HCT116 (cell line): ENCODE results near the gene CARD18. TPM values are rescaled to one million over a fixed set of nuclear protein-coding genes. Genes with fewer than 3 reads are reported as not detected.

Experiments
- ATAC-seq: fragments of 200-7000 bp; cut with Tn5 transposase; 2 replicates; pipeline ENCODE4 v1.9.1; 2020; ENCODE audit warnings: mild to moderate bottlenecking, moderate library complexity
- BruUV-seq: library from RNA; stranded (reverse); fragments of 400-500 nt; replicated peaks from 2 replicates; lab custom pipeline; 2021; lab: Mats Ljungman, UMichigan
- CTCF ChIA-PET: fragments of 300-600 bp; sonication (Branson Sonifier 250); formaldehyde crosslinking; loops from one replicate; lab custom pipeline; 2021; ENCODE audit warnings: antibody characterized with exemption; lab: Charles Lee
- POLR2A ChIA-PET: fragments of 300-600, 350-600 bp; sonication (Branson Sonifier 250); formaldehyde crosslinking; loops from one replicate; lab custom pipeline; 2021; ENCODE audit warnings: antibody characterized with exemption; lab: Charles Lee
- RAD21 ChIA-PET, 2 experiments: fragments of 300-600 bp; sonication (Branson Sonifier 250); formaldehyde crosslinking; loops; one replicate each; lab custom pipeline; 2023; ENCODE audit warnings: low total read pairs in 2 of 2; ENCODE audit not compliant: uncharacterized antibody in 2 of 2, unreplicated experiment in 2 of 2, low non-redundant PET in 1 of 2; lab: Charles Lee
- DNase-seq: peaks from one replicate; pipeline ENCODE4 v3.0.0-alpha.2; 2010; ENCODE audit warnings: low read depth, low spot score
- H2AFZ ChIP-seq: fragments of 200-600 bp; shearing (Covaris generic), sonication (generic); 2 replicates; pipeline ENCODE4 v1.6.1; 2017; ENCODE audit warnings: low read depth, mixed run types, mixed read lengths, antibody characterized with exemption, low read length; ENCODE audit not compliant: poor library complexity, severe bottlenecking
- H3K27ac ChIP-seq: 2 replicates; pipeline ENCODE4 v1.5.1; 2012; ENCODE audit warnings: low read depth, low read length
- H3K27me3 ChIP-seq: fragments of 200-600 bp; sonication (generic); 2 replicates; pipeline ENCODE4 v1.6.1; 2016; ENCODE audit warnings: mixed run types, low read length, mixed read lengths; ENCODE audit not compliant: insufficient read depth
- H3K36me3 ChIP-seq, 2 experiments: fragments of 200-500 bp in 1 of 2; fragments of 200-600 bp in 1 of 2; sonication (Bioruptor generic) in 1 of 2; sonication (generic) in 1 of 2; 2 replicates each; pipeline versions ENCODE4 v1.5.1 to v1.6.1; 2014 to 2016; ENCODE audit warnings: low read length in 2 of 2, inconsistent platforms in 1 of 2, mixed read lengths in 1 of 2, mixed run types in 1 of 2; ENCODE audit not compliant: insufficient read depth in 2 of 2, control insufficient read depth in 1 of 2
- H3K4me1 ChIP-seq, 2 experiments: fragments of 200-600 bp in 1 of 2; sonication (generic) in 1 of 2; 2 replicates each; pipeline versions ENCODE4 v1.5.1 to v1.6.1; 2012 to 2017; ENCODE audit warnings: low read length in 2 of 2, inconsistent platforms in 1 of 2, mild to moderate bottlenecking in 1 of 2, mixed read lengths in 1 of 2, mixed run types in 1 of 2, moderate library complexity in 1 of 2; ENCODE audit not compliant: insufficient read depth in 2 of 2, control insufficient read depth in 1 of 2
- H3K4me2 ChIP-seq: fragments of 200-600 bp; sonication (generic); 2 replicates; pipeline ENCODE4 v1.6.1; 2017; ENCODE audit warnings: mixed run types, low read length, mixed read lengths
- H3K4me3 ChIP-seq, 2 experiments: fragments of 200-600 bp in 1 of 2; sonication (generic) in 1 of 2; replicated peaks in 1 of 2; 2 replicates each; pipeline ENCODE4 v1.5.1; 2011 to 2016; ENCODE audit warnings: low read length in 2 of 2, control low read depth in 1 of 2, low read depth in 1 of 2, mild to moderate bottlenecking in 1 of 2, mixed read lengths in 1 of 2, mixed run types in 1 of 2
- H3K79me2 ChIP-seq: fragments of 200-600 bp; sonication (generic); 2 replicates; pipeline ENCODE4 v1.6.1; 2017; ENCODE audit warnings: mild to moderate bottlenecking, mixed run types, low read length, moderate library complexity, mixed read lengths; ENCODE audit not compliant: insufficient read depth
- H3K9ac ChIP-seq: fragments of 200-600 bp; sonication (generic); 2 replicates; pipeline ENCODE4 v1.6.1; 2016; ENCODE audit warnings: low read length, mixed read lengths
- H3K9me2 ChIP-seq: fragments of 200-600 bp; sonication (generic), shearing (Covaris generic); 2 replicates; pipeline ENCODE4 v1.6.1; 2017; ENCODE audit warnings: mixed run types, mild to moderate bottlenecking, moderate library complexity; ENCODE audit not compliant: insufficient read depth
- H3K9me3 ChIP-seq, 2 experiments: fragments of 200-500 bp in 1 of 2; fragments of 200-600 bp in 1 of 2; sonication (Bioruptor generic) in 1 of 2; sonication (generic) in 1 of 2; 2 replicates each; pipeline ENCODE4 v1.6.1; 2014 to 2017; ENCODE audit warnings: low read length in 2 of 2, mixed read lengths in 2 of 2, inconsistent platforms in 1 of 2, low read depth in 1 of 2, mild to moderate bottlenecking in 1 of 2, mixed run types in 1 of 2, moderate library complexity in 1 of 2; ENCODE audit not compliant: control insufficient read depth in 1 of 2, insufficient read depth in 1 of 2
- H4K20me1 ChIP-seq: fragments of 200-600 bp; sonication (generic), shearing (Covaris generic); 2 replicates; pipeline ENCODE4 v1.6.1; 2017; ENCODE audit warnings: mixed run types, mild to moderate bottlenecking, moderate library complexity; ENCODE audit not compliant: insufficient read depth
- CBX3 ChIP-seq: IDR thresholded peaks from 2 replicates; pipeline ENCODE4 v1.6.1; 2012; ENCODE audit warnings: low read depth
- CEBPB ChIP-seq: IDR thresholded peaks from 2 replicates; pipeline ENCODE4 v1.6.1; 2012; ENCODE audit warnings: low read depth
- EGR1 ChIP-seq: IDR thresholded peaks from 2 replicates; pipeline ENCODE4 v1.6.1; 2012; ENCODE audit warnings: low read depth
- ELF1 ChIP-seq: IDR thresholded peaks from 2 replicates; pipeline ENCODE4 v1.6.1; 2012; ENCODE audit warnings: low read depth, borderline replicate concordance
- EZH2 ChIP-seq: fragments of 200-600 bp; sonication (generic); IDR thresholded peaks from 2 replicates; pipeline ENCODE4 v1.6.1; 2017; ENCODE audit warnings: antibody characterized with exemption, mixed run types
- EZH2phosphoT487 ChIP-seq: fragments of 200-600 bp; IDR thresholded peaks from 2 replicates; pipeline ENCODE4 v1.6.1; 2018; ENCODE audit warnings: antibody characterized with exemption, borderline replicate concordance
- FOSL1 ChIP-seq: IDR thresholded peaks from 2 replicates; pipeline ENCODE4 v1.6.1; 2012; ENCODE audit warnings: low read depth
- JUND ChIP-seq: IDR thresholded peaks from 2 replicates; pipeline ENCODE4 v1.6.1; 2012
- POLR2A ChIP-seq: IDR thresholded peaks from 2 replicates; pipeline ENCODE4 v1.7.0; 2011; ENCODE audit warnings: borderline replicate concordance; ENCODE audit not compliant: insufficient read depth, insufficient read length; ENCODE audit errors: extremely low read depth
- POLR2AphosphoS5 ChIP-seq: IDR thresholded peaks from 2 replicates; pipeline ENCODE4 v1.6.1; 2011; ENCODE audit warnings: mild to moderate bottlenecking, low read depth, low read length, moderate library complexity
- RAD21 ChIP-seq: IDR thresholded peaks from 2 replicates; pipeline ENCODE4 v1.6.1; 2012; ENCODE audit warnings: low read depth, mild to moderate bottlenecking
- SIN3A ChIP-seq: IDR thresholded peaks from 2 replicates; pipeline ENCODE4 v1.6.1; 2012; ENCODE audit warnings: low read depth
- TCF7L2 ChIP-seq: IDR thresholded peaks from 2 replicates; pipeline ENCODE4 v1.7.0; 2011; ENCODE audit warnings: borderline replicate concordance, inconsistent platforms; ENCODE audit not compliant: insufficient read depth, insufficient read length; ENCODE audit errors: extremely low read depth
- YY1 ChIP-seq: IDR thresholded peaks from 2 replicates; pipeline ENCODE4 v1.6.1; 2011; ENCODE audit warnings: low read length, low read depth, moderate library complexity, mild to moderate bottlenecking; ENCODE audit not compliant: insufficient replicate concordance; ENCODE audit errors: extremely low read depth
- ZFX ChIP-seq: fragments of 450-650 bp; IDR thresholded peaks from 2 replicates; pipeline ENCODE4 v1.6.1; 2017
- intact Hi-C: fragments of 100-400 bp; cut with micrococcal nuclease; formaldehyde crosslinking; loops from 2 replicates; pipeline ENCODE4 v1.10.0; 2022
- total RNA-seq: library from RNA; stranded (reverse); gene quantifications from one replicate; pipeline ENCODE4 v1.2.1, GENCODE V29; 2021; ENCODE audit not compliant: unreplicated experiment
- TF ChIP-seq, protein P1 (sequence below), 3 experiments: fragments of 200-600 bp in 1 of 3; sonication (generic) in 1 of 3; IDR thresholded peaks in 2 of 3; conservative IDR thresholded peaks in 1 of 3; 2 replicates each; pipeline ENCODE4 v1.5.1; 2012 to 2017; ENCODE audit warnings: low read depth in 2 of 3, low read length in 2 of 3, antibody characterized with exemption in 1 of 3, borderline replicate concordance in 1 of 3, control low read depth in 1 of 3, mild to moderate bottlenecking in 1 of 3, mixed read lengths in 1 of 3, mixed run types in 1 of 3, moderate library complexity in 1 of 3; ENCODE audit not compliant: insufficient read depth in 1 of 3
- TF ChIP-seq, protein P2 (sequence below): IDR thresholded peaks from 2 replicates; pipeline ENCODE4 v1.6.1; 2011; ENCODE audit warnings: mild to moderate bottlenecking, low read length, moderate library complexity; ENCODE audit not compliant: insufficient replicate concordance; ENCODE audit errors: extremely low read depth
- TF ChIP-seq, protein P3 (sequence below): IDR thresholded peaks from 2 replicates; pipeline ENCODE4 v1.6.1; 2012; ENCODE audit warnings: low read depth
- TF ChIP-seq, protein P4 (sequence below): IDR thresholded peaks from 2 replicates; pipeline ENCODE4 v1.6.1; 2012

CARD18 gene
- total RNA-seq, 1 experiment from 2014 or later = not detected

DNA sequence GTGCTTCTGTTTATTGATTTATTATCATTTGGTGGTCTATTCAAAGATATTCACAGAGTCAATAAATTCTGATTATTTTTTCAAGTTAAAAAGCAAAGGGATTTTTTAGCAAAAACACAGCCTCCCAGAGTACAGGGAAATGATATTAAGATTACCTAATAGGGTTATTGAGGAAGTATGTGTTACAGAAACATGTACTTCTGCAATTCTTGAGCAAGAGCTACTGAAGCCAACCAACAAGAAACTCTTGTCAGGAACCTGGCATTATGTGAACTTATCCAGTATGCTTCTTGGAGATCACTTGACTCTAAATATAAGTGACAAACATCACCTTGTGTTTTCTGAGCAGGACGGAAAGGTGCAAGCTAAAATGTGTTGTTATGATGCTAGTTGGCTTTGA is 42.0 kb upstream of the CARD18 start:
- Histone ChIP-seq H3K4me3 (no peak overlapping the region), H3K4me1 (no peaks in the 10 kb centered on the region), H3K9me2 (no peaks in the 10 kb centered on the region), H3K9me3 (no peaks in the 10 kb centered on the region), H3K9ac (no peak overlapping the region), H4K20me1 (no peaks in the 10 kb centered on the region), H3K36me3 (no peaks in the 10 kb centered on the region), H3K27ac (no peak overlapping the region), H3K4me2 (no peak overlapping the region), H2AFZ (no peak overlapping the region), H3K79me2 (no peaks in the 10 kb centered on the region), H3K27me3 (no peaks in the 10 kb centered on the region)
- ChIA-PET CTCF (no interaction called here), RAD21 (no interaction called here), POLR2A (no interaction called here)
- DNase-seq (no peak), ATAC-seq (no peak)
- intact Hi-C loops = no loop called here
- TF ChIP-seq, protein P1, sequence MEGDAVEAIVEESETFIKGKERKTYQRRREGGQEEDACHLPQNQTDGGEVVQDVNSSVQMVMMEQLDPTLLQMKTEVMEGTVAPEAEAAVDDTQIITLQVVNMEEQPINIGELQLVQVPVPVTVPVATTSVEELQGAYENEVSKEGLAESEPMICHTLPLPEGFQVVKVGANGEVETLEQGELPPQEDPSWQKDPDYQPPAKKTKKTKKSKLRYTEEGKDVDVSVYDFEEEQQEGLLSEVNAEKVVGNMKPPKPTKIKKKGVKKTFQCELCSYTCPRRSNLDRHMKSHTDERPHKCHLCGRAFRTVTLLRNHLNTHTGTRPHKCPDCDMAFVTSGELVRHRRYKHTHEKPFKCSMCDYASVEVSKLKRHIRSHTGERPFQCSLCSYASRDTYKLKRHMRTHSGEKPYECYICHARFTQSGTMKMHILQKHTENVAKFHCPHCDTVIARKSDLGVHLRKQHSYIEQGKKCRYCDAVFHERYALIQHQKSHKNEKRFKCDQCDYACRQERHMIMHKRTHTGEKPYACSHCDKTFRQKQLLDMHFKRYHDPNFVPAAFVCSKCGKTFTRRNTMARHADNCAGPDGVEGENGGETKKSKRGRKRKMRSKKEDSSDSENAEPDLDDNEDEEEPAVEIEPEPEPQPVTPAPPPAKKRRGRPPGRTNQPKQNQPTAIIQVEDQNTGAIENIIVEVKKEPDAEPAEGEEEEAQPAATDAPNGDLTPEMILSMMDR (IDR thresholded peaks at IDR 0.05 in 2 of 3, conservative IDR thresholded peaks at IDR 0.05 in 1 of 3; ENCODE audit: borderline replicate concordance in 1 of 3, insufficient read depth in 1 of 3, low read depth in 2 of 3, low read length in 2 of 3) = no peak
- TF ChIP-seq FOSL1 (no peak), SIN3A (no peak), RAD21 (no peak), CEBPB (no peak), POLR2A (no peak), TCF7L2 (no peak), CBX3 (no peak), ZFX (no peak), EZH2 (no peak), ELF1 (no peak), YY1 (no peak), EZH2phosphoT487 (no peak), EGR1 (no peak), POLR2AphosphoS5 (no peak), JUND (no peak)
- TF ChIP-seq, protein P2, sequence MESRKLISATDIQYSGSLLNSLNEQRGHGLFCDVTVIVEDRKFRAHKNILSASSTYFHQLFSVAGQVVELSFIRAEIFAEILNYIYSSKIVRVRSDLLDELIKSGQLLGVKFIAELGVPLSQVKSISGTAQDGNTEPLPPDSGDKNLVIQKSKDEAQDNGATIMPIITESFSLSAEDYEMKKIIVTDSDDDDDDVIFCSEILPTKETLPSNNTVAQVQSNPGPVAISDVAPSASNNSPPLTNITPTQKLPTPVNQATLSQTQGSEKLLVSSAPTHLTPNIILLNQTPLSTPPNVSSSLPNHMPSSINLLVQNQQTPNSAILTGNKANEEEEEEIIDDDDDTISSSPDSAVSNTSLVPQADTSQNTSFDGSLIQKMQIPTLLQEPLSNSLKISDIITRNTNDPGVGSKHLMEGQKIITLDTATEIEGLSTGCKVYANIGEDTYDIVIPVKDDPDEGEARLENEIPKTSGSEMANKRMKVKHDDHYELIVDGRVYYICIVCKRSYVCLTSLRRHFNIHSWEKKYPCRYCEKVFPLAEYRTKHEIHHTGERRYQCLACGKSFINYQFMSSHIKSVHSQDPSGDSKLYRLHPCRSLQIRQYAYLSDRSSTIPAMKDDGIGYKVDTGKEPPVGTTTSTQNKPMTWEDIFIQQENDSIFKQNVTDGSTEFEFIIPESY = no peak
- TF ChIP-seq, protein P3, sequence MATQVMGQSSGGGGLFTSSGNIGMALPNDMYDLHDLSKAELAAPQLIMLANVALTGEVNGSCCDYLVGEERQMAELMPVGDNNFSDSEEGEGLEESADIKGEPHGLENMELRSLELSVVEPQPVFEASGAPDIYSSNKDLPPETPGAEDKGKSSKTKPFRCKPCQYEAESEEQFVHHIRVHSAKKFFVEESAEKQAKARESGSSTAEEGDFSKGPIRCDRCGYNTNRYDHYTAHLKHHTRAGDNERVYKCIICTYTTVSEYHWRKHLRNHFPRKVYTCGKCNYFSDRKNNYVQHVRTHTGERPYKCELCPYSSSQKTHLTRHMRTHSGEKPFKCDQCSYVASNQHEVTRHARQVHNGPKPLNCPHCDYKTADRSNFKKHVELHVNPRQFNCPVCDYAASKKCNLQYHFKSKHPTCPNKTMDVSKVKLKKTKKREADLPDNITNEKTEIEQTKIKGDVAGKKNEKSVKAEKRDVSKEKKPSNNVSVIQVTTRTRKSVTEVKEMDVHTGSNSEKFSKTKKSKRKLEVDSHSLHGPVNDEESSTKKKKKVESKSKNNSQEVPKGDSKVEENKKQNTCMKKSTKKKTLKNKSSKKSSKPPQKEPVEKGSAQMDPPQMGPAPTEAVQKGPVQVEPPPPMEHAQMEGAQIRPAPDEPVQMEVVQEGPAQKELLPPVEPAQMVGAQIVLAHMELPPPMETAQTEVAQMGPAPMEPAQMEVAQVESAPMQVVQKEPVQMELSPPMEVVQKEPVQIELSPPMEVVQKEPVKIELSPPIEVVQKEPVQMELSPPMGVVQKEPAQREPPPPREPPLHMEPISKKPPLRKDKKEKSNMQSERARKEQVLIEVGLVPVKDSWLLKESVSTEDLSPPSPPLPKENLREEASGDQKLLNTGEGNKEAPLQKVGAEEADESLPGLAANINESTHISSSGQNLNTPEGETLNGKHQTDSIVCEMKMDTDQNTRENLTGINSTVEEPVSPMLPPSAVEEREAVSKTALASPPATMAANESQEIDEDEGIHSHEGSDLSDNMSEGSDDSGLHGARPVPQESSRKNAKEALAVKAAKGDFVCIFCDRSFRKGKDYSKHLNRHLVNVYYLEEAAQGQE = no peak
- TF ChIP-seq, protein P4, sequence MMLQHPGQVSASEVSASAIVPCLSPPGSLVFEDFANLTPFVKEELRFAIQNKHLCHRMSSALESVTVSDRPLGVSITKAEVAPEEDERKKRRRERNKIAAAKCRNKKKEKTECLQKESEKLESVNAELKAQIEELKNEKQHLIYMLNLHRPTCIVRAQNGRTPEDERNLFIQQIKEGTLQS = no peak
- no TSS peak for BruUV-seq
